Subcutaneous adipose tissue (tissue), 4 donors: ENCODE measurements around the gene VMP1. TPM values are rescaled to one million over a fixed set of nuclear protein-coding genes. Genes with fewer than 3 reads are reported as not detected.
A peak's percentile ranks its signal among the peaks of the same experiment; 100 is the strongest.

ENCODE experiments used
- CTCF ChIP-seq: fragments of 450-650 bp; IDR thresholded peaks from one replicate; pipeline ENCODE4 v1.5.1; 2016; ENCODE audit warnings: low read depth, mild to moderate bottlenecking, control low read depth, antibody characterized with exemption, moderate library complexity
- small RNA-seq: library from RNA; depleted of rRNA; stranded (forward); fragments of <200 nt; gene quantifications from one replicate; pipeline ENCODE3, GENCODE V24; 2016
- total RNA-seq, 4 donors: library from RNA; depleted of rRNA; stranded (reverse); fragments of >200 nt; gene quantifications; one replicate each; pipeline ENCODE4 v1.1.0, GENCODE V29; 2016

VMP1 gene
- total RNA-seq, 4 donors from 2014 or later, result 94.2 to 332 (median 246) TPM

GRCh38 chr17:59877965-59878364 lies 170.5 kb downstream of the VMP1 start:
- peak; percentile 66 for TF ChIP-seq CTCF

DNA sequence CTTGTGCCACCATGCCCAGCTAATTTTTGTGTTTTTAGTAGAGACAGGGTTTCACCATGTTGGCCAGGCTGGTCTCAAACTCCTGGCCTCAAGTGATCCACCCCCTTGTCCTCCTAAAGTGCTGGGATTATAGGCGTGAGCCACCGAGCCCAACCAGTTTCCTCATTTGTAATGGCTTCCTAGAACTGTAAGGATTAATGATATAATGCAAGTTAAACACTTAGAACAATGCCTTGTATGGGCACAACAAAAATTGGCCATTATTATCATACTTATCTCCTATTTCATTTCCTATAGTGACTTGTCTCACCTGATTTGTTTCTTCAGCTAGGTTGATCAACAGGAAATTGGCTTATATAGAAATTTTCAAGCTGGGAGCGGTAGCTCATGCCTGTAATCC lies 171.2 kb downstream of the VMP1 start:
- no peak for TF ChIP-seq CTCF

DNA sequence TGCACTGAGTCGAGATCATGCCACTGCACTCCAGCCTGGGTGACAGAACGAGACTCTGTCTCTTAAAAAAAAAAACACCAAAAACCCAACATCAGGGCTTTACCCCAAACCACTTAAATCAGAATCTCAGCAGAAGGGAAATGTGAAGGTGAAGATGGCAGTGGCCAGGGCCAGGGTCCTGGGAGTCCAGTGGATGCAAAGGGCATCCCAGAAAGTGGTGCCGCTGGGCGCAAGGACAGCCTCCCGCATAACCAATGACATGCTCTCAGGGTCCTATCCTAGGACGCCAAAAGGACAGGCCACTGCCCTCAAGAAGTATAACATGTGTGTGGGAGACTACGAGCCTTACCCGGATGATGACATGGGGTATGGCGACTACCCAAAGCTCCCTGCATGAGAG lies 177.4 kb downstream of the VMP1 start:
- no peak for TF ChIP-seq CTCF

GRCh38 chr17:59888145-59888750 lies 180.8 kb downstream of the VMP1 start:
- TF ChIP-seq CTCF, result peak; percentile 88

DNA sequence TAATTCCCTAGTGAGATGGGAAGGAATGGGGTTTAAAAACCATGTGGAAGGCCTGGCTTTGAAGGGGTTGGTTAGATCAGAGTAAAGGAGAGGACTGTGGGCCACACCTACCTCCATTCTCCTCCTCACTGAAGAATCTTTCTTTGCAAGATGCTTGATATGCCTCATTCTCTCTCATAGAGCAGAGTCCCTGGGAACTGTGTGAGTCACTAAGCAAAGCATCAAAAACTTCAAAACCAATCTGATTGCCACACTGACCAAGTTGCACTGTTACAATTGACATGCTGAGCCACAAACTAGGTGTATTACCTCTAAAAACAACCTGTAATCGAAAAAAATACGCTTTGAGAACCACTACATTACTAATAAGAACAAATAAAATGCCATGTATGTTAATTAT lies 183.3 kb downstream of the VMP1 start:
- TF ChIP-seq CTCF, result no peak

Small RNA genes within 50 kb of the gene (small RNA-seq; reads per million reads assigned to genes)
- gene AC040904.1 (not detected), gene RNU6-450P (not detected)

Other genes with a start within 250 kb of the VMP1 start
- gene DHX40, start 142.0 kb upstream of the VMP1 start, total RNA-seq, result 10 to 100 TPM; 41.6 to 54.8 (median 49.3) TPM
- gene CLTC, start 87.8 kb upstream of the VMP1 start, total RNA-seq, result 100 to 1,000 TPM; 141 to 284 (median 237) TPM
- gene PTRH2, start 224 bp upstream of the VMP1 start, total RNA-seq, result 10 to 100 TPM; 17.3 to 36.7 (median 32.4) TPM
- gene TUBD1, start 185.3 kb downstream of the VMP1 start, total RNA-seq, result 10 to 100 TPM in 2 of 4 donors, 1 to 10 TPM in 2; 5.5 to 13.4 (median 9.7) TPM
- 10 to 100 TPM; 26.5 to 45.5 (median 35.0) TPM for gene RPS6KB1, start 185.5 kb downstream of the VMP1 start, total RNA-seq